Measurements from ENCODE around the gene NPTXR.
"Not testable (repeated sequence)": the region's sequence is repeated elsewhere in the genome, so short reads cannot be mapped to it uniquely, and the experiment has no call there.

NPTXR gene

GRCh38 chr22:38864361-38865191 is 20.7 kb upstream of the NPTXR start:
- no peaks in the 10 kb centered on the region for H3K27me3 Mint-ChIP-seq
- no peak overlapping the region for H3K27ac Mint-ChIP-seq
- no peak for ATAC-seq (ENCODE audit: low read depth)
- no peak overlapping the region for H3K4me3 Mint-ChIP-seq
- DNase-seq (ENCODE audit: low spot score in 2 of 2): no peak
- H3K36me3 Mint-ChIP-seq: peaks cover 4% of the 10 kb centered on the region
- no peaks in the 10 kb centered on the region for H3K9me3 Mint-ChIP-seq
- peaks cover 26% of the 10 kb centered on the region for H3K4me1 Mint-ChIP-seq

GRCh38 chr22:38863531-38864131 is 19.8 kb upstream of the NPTXR start:
- DNase-seq (ENCODE audit: low spot score in 2 of 2) (no peak), ATAC-seq (ENCODE audit: low read depth) (no peak)
- Mint-ChIP-seq H3K27ac (no peak overlapping the region), H3K27me3 (peaks cover 2% of the 10 kb centered on the region), H3K4me3 (no peak overlapping the region), H3K36me3 (peaks cover 4% of the 10 kb centered on the region), H3K4me1 (peaks cover 24% of the 10 kb centered on the region), H3K9me3 (no peaks in the 10 kb centered on the region)

GRCh38 chr22:38862375-38863329 is 18.8 kb upstream of the NPTXR start:
- Mint-ChIP-seq H3K4me3 (no peak overlapping the region), H3K27ac (no peak overlapping the region), H3K36me3 (peaks cover 2% of the 10 kb centered on the region), H3K4me1 (peaks cover 19% of the 10 kb centered on the region), H3K9me3 (no peaks in the 10 kb centered on the region), H3K27me3 (peaks cover 2% of the 10 kb centered on the region)
- no peak for ATAC-seq (ENCODE audit: low read depth)
- DNase-seq (ENCODE audit: low spot score in 2 of 2): no peak

GRCh38 chr22:38861927-38862326 is 18.1 kb upstream of the NPTXR start:
- H3K27me3 Mint-ChIP-seq: peaks cover 2% of the 10 kb centered on the region
- no peaks in the 10 kb centered on the region for H3K9me3 Mint-ChIP-seq

GRCh38 chr22:38861170-38861876 is 17.5 kb upstream of the NPTXR start:
- Mint-ChIP-seq H3K4me3 (no peak overlapping the region), H3K27me3 (peaks cover 2% of the 10 kb centered on the region), H3K36me3 (peaks cover 2% of the 10 kb centered on the region), H3K27ac (no peak overlapping the region), H3K4me1 (peaks cover 19% of the 10 kb centered on the region), H3K9me3 (no peaks in the 10 kb centered on the region)
- ATAC-seq (ENCODE audit: low read depth) (no peak), DNase-seq (ENCODE audit: low spot score in 2 of 2) (no peak)

More at GRCh38 chr22:38861927-38862326, 18.1 kb upstream of the NPTXR start:
- no peak overlapping the region for H3K27ac Mint-ChIP-seq
- ATAC-seq (ENCODE audit: low read depth) (no peak), DNase-seq (ENCODE audit: low spot score in 2 of 2) (no peak)
- peaks cover 19% of the 10 kb centered on the region for H3K4me1 Mint-ChIP-seq
- no peak overlapping the region for H3K4me3 Mint-ChIP-seq
- peaks cover 2% of the 10 kb centered on the region for H3K36me3 Mint-ChIP-seq

GRCh38 chr22:38860283-38861169 is 16.7 kb upstream of the NPTXR start:
- no peak overlapping the region for H3K27ac Mint-ChIP-seq
- H3K36me3 Mint-ChIP-seq: peaks cover 2% of the 10 kb centered on the region
- no peak overlapping the region for H3K4me3 Mint-ChIP-seq
- DNase-seq (ENCODE audit: low spot score in 2 of 2) (no peak), ATAC-seq (ENCODE audit: low read depth) (no peak)
- H3K27me3 Mint-ChIP-seq: peaks cover 4% of the 10 kb centered on the region
- peaks cover 19% of the 10 kb centered on the region for H3K4me1 Mint-ChIP-seq
- no peaks in the 10 kb centered on the region for H3K9me3 Mint-ChIP-seq

GRCh38 chr22:38859581-38860282 is 15.9 kb upstream of the NPTXR start:
- H3K9me3 Mint-ChIP-seq: no peaks in the 10 kb centered on the region
- no peak overlapping the region for H3K27ac Mint-ChIP-seq
- ATAC-seq (ENCODE audit: low read depth) (no peak), DNase-seq (ENCODE audit: low spot score in 2 of 2) (no peak)
- peaks cover 7% of the 10 kb centered on the region for H3K27me3 Mint-ChIP-seq
- H3K4me1 Mint-ChIP-seq: peaks cover 19% of the 10 kb centered on the region
- H3K36me3 Mint-ChIP-seq: peaks cover 2% of the 10 kb centered on the region
- no peak overlapping the region for H3K4me3 Mint-ChIP-seq

GRCh38 chr22:38858492-38858891 is 14.7 kb upstream of the NPTXR start:
- H3K27ac Mint-ChIP-seq: no peak overlapping the region
- ATAC-seq (ENCODE audit: low read depth) (no peak), DNase-seq (ENCODE audit: low spot score in 2 of 2) (no peak)
- peaks cover 15% of the 10 kb centered on the region for H3K4me1 Mint-ChIP-seq
- peaks cover 9% of the 10 kb centered on the region for H3K27me3 Mint-ChIP-seq
- H3K36me3 Mint-ChIP-seq: no peaks in the 10 kb centered on the region
- no peaks in the 10 kb centered on the region for H3K9me3 Mint-ChIP-seq
- no peak overlapping the region for H3K4me3 Mint-ChIP-seq

- not testable (repeated sequence) for H3K36me3 Mint-ChIP-seq; H3K9me3 Mint-ChIP-seq; ATAC-seq (ENCODE audit: low read depth); H3K4me1 Mint-ChIP-seq; H3K4me3 Mint-ChIP-seq; DNase-seq (ENCODE audit: low spot score in 2 of 2); H3K27ac Mint-ChIP-seq
- peaks cover 15% of the 10 kb centered on the region for H3K27me3 Mint-ChIP-seq
These were observed 10.6 kb upstream of the NPTXR start for GRCh38 chr22:38854476-38854875.

- H3K4me3 Mint-ChIP-seq; H3K9me3 Mint-ChIP-seq; ATAC-seq (ENCODE audit: low read depth): not testable (repeated sequence)
These were observed 10.1 kb upstream of the NPTXR start for GRCh38 chr22:38853883-38854282.

GRCh38 chr22:38853196-38853651 is 9.4 kb upstream of the NPTXR start:
- Mint-ChIP-seq H3K36me3 (no peaks in the 10 kb centered on the region), H3K27ac (no peak overlapping the region), H3K4me1 (no peaks in the 10 kb centered on the region), H3K4me3 (no peak overlapping the region), H3K9me3 (no peaks in the 10 kb centered on the region), H3K27me3 (peaks cover 16% of the 10 kb centered on the region)
- DNase-seq (ENCODE audit: low spot score in 2 of 2) (no peak), ATAC-seq (ENCODE audit: low read depth) (no peak)

More at GRCh38 chr22:38853883-38854282, 10.1 kb upstream of the NPTXR start:
- H3K27me3 Mint-ChIP-seq: peaks cover 15% of the 10 kb centered on the region
- DNase-seq (ENCODE audit: low spot score in 2 of 2); H3K4me1 Mint-ChIP-seq; H3K27ac Mint-ChIP-seq; H3K36me3 Mint-ChIP-seq: not testable (repeated sequence)

- H3K36me3 Mint-ChIP-seq: no peaks in the 10 kb centered on the region
These were observed 8.7 kb upstream of the NPTXR start for GRCh38 chr22:38852522-38852921.

More at GRCh38 chr22:38852522-38852921, 8.7 kb upstream of the NPTXR start:
- Mint-ChIP-seq H3K4me1 (no peaks in the 10 kb centered on the region), H3K9me3 (no peaks in the 10 kb centered on the region), H3K4me3 (no peak overlapping the region), H3K27me3 (peaks cover 16% of the 10 kb centered on the region), H3K27ac (no peak overlapping the region)
- no peak for DNase-seq (ENCODE audit: low spot score in 2 of 2)
- ATAC-seq (ENCODE audit: low read depth): no peak

Data from memory B cell (primary cell).